Smooth muscle cell (in vitro differentiated cells): ENCODE results near the gene HLA-F. TPM values are rescaled to one million over a fixed set of nuclear protein-coding genes. Genes with fewer than 3 reads are reported as not detected.
A peak's percentile ranks its signal among the peaks of the same experiment; 100 is the strongest.

Source experiments
- DNase-seq: peaks from one replicate; lab custom pipeline; 2025; ENCODE audit not compliant: unreplicated experiment; lab: John Stamatoyannopoulos, UW
- H2AFZ ChIP-seq: fragments of 200-600 bp; sonication (generic); 2 replicates; pipeline ENCODE4 v1.6.0; 2016; ENCODE audit warnings: antibody characterized with exemption, low read depth, mild to moderate bottlenecking
- H3F3A ChIP-seq: fragments of 200-600 bp; sonication (generic); 2 replicates; pipeline ENCODE4 v1.6.0; 2017; ENCODE audit warnings: antibody characterized with exemption, low read depth
- H3K27ac ChIP-seq: fragments of 200-600 bp; sonication (generic); 2 replicates; pipeline ENCODE4 v1.5.1; 2016; ENCODE audit warnings: low read depth, mild to moderate bottlenecking
- H3K27me3 ChIP-seq: fragments of 200-600 bp; sonication (generic); 2 replicates; pipeline ENCODE4 v1.6.1; 2016; ENCODE audit warnings: low read depth, mild to moderate bottlenecking
- H3K36me3 ChIP-seq: fragments of 200-600 bp; sonication (generic); 2 replicates; pipeline ENCODE4 v1.5.1; 2016; ENCODE audit warnings: low read depth
- H3K4me1 ChIP-seq: fragments of 200-600 bp; sonication (generic); 2 replicates; pipeline ENCODE4 v1.5.1; 2016; ENCODE audit warnings: low read depth
- H3K4me2 ChIP-seq: fragments of 200-600 bp; sonication (generic); 2 replicates; pipeline ENCODE4 v1.6.0; 2016; ENCODE audit warnings: mild to moderate bottlenecking
- H3K4me3 ChIP-seq: fragments of 200-600 bp; sonication (generic); 2 replicates; pipeline ENCODE4 v1.5.1; 2016; ENCODE audit warnings: mild to moderate bottlenecking
- H3K79me2 ChIP-seq: fragments of 200-600 bp; sonication (generic); 2 replicates; pipeline ENCODE4 v1.6.0; 2016; ENCODE audit warnings: low read depth, mild to moderate bottlenecking
- H3K9ac ChIP-seq: fragments of 200-600 bp; sonication (generic); 2 replicates; pipeline ENCODE4 v1.6.0; 2016; ENCODE audit warnings: low read depth
- H3K9me3 ChIP-seq: fragments of 200-600 bp; sonication (generic); replicated peaks from 2 replicates; pipeline ENCODE4 v1.5.1; 2016; ENCODE audit warnings: low read depth
- H4K20me1 ChIP-seq: fragments of 200-600 bp; sonication (generic); 2 replicates; pipeline ENCODE4 v1.6.0; 2016; ENCODE audit warnings: low read depth
- WGBS: methylation state at CpG from one replicate; pipeline ENCODE4 v1.1.7; 2016; ENCODE audit warnings: low lambda C conversion rate; 5-methylcytosine and 5-hydroxymethylcytosine counted together
- polyA plus RNA-seq: library from polyadenylated mRNA; unstranded; fragments of >200 nt; fragmentation: Nextera tagmentation; extraction: Ambion mirVana; gene quantifications from 2 replicates; pipeline ENCODE4 v1.2.1, GENCODE V29; 2016
- total RNA-seq: library from RNA; depleted of rRNA; stranded (reverse); fragments of >200 nt; gene quantifications from 2 replicates; pipeline ENCODE4 v1.2.3, GENCODE V29; 2014
- TF ChIP-seq, protein P1 (sequence below): fragments of 200-600 bp; sonication (generic); IDR thresholded peaks from 2 replicates; pipeline ENCODE4 v1.5.1; 2017; ENCODE audit warnings: borderline replicate concordance, mild to moderate bottlenecking, antibody characterized with exemption; ENCODE audit not compliant: insufficient read depth, poor library complexity, severe bottlenecking

Gene HLA-F
- total and polyA plus RNA-seq, 2 experiments from 2014 or later, result 5.6 to 6.9 TPM

GRCh38 chr6:29678114-29678513 lies 45.1 kb upstream of the HLA-F start:
- H3K36me3 ChIP-seq, result no peaks in the 10 kb centered on the region
- H3K27me3 ChIP-seq, result no peaks in the 10 kb centered on the region
- no peak for DNase-seq
- TF ChIP-seq, protein P1, sequence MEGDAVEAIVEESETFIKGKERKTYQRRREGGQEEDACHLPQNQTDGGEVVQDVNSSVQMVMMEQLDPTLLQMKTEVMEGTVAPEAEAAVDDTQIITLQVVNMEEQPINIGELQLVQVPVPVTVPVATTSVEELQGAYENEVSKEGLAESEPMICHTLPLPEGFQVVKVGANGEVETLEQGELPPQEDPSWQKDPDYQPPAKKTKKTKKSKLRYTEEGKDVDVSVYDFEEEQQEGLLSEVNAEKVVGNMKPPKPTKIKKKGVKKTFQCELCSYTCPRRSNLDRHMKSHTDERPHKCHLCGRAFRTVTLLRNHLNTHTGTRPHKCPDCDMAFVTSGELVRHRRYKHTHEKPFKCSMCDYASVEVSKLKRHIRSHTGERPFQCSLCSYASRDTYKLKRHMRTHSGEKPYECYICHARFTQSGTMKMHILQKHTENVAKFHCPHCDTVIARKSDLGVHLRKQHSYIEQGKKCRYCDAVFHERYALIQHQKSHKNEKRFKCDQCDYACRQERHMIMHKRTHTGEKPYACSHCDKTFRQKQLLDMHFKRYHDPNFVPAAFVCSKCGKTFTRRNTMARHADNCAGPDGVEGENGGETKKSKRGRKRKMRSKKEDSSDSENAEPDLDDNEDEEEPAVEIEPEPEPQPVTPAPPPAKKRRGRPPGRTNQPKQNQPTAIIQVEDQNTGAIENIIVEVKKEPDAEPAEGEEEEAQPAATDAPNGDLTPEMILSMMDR, result no peak
- H3K4me2 ChIP-seq, result no peak overlapping the region
- no peak overlapping the region for H3K4me3 ChIP-seq
- H4K20me1 ChIP-seq, result no peaks in the 10 kb centered on the region
- no peaks in the 10 kb centered on the region for H3F3A ChIP-seq
- WGBS, result 79% methylated on average over 5 of the region's 5 CpGs
- peak overlapping the region; percentile 28 for H3K27ac ChIP-seq
- no peaks in the 10 kb centered on the region for H3K9me3 ChIP-seq
- H3K79me2 ChIP-seq, result no peaks in the 10 kb centered on the region
- H2AFZ ChIP-seq, result no peak overlapping the region
- H3K9ac ChIP-seq, result no peak overlapping the region
- no peaks in the 10 kb centered on the region for H3K4me1 ChIP-seq

GRCh38 chr6:29679962-29680361 lies 43.3 kb upstream of the HLA-F start:
- 70% methylated on average over 13 of the region's 13 CpGs for WGBS
- Histone ChIP-seq H4K20me1 (no peaks in the 10 kb centered on the region), H3K27ac (no peak overlapping the region), H3K36me3 (no peaks in the 10 kb centered on the region), H3F3A (no peaks in the 10 kb centered on the region), H2AFZ (no peak overlapping the region), H3K4me3 (no peak overlapping the region), H3K4me1 (no peaks in the 10 kb centered on the region), H3K9ac (no peak overlapping the region), H3K79me2 (no peaks in the 10 kb centered on the region), H3K9me3 (no peaks in the 10 kb centered on the region), H3K4me2 (no peak overlapping the region), H3K27me3 (no peaks in the 10 kb centered on the region)
- no peak for DNase-seq
- TF ChIP-seq, protein P1, result no peak

DNA sequence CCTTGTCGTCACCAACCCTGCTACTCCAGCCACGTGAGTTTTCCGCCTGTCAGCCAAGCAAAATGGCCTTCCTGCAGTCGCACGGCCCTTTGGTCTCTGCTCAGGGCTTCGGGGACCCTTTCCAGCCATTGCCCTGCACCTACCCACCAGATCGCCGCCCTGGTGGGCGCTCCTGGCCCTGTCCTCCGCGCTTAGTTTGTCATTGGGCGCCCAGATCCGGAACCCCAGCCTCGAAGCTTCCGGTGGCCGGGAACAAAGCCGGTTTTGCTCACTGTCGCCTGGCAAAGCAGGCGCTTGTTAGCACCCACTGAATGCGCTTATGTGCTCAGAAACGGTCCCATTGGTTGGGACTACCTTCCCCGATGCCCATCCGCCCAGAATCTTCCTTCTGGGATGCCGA lies 42.8 kb upstream of the HLA-F start:
- no peak overlapping the region for H2AFZ ChIP-seq
- H3K4me2 ChIP-seq, result no peak overlapping the region
- TF ChIP-seq, protein P1, result no peak
- H3K9me3 ChIP-seq, result no peaks in the 10 kb centered on the region
- no peak overlapping the region for H3K4me3 ChIP-seq
- no peak for DNase-seq
- H3K27ac ChIP-seq, result no peak overlapping the region
- no peak overlapping the region for H3K9ac ChIP-seq
- no peaks in the 10 kb centered on the region for H3K27me3 ChIP-seq
- H3K79me2 ChIP-seq, result no peaks in the 10 kb centered on the region
- no peaks in the 10 kb centered on the region for H4K20me1 ChIP-seq
- H3K4me1 ChIP-seq, result no peaks in the 10 kb centered on the region
- 93% methylated on average over 24 of the region's 24 CpGs for WGBS
- H3K36me3 ChIP-seq, result no peaks in the 10 kb centered on the region
- no peaks in the 10 kb centered on the region for H3F3A ChIP-seq

GRCh38 chr6:29680904-29681303 lies 42.3 kb upstream of the HLA-F start, which contains the start of gene ZFP57:
ZFP57 (minus strand) TSS chr6:29681152; CDS start chr6:29677003, 4,149 bp downstream.
- no peaks in the 10 kb centered on the region for H3K36me3 ChIP-seq
- H2AFZ ChIP-seq, result no peak within 1 kb of the TSS
- no peaks in the 10 kb centered on the region for H3K9me3 ChIP-seq
- no peaks in the 10 kb centered on the region for H3K27me3 ChIP-seq
- H3F3A ChIP-seq, result no peaks in the 10 kb centered on the region
- no peaks in the 10 kb centered on the region for H3K4me1 ChIP-seq
- no peaks in the 10 kb centered on the region for H3K79me2 ChIP-seq
- no peak within 1 kb of the TSS for H3K27ac ChIP-seq
- no peak within 1 kb of the TSS for H3K4me3 ChIP-seq
- 97% methylated on average over 24 of the region's 31 CpGs for WGBS
- H4K20me1 ChIP-seq, result no peaks in the 10 kb centered on the region
- TF ChIP-seq, protein P1, result no peak
- no peak within 1 kb of the TSS for H3K4me2 ChIP-seq
- DNase-seq, result no peak
- no peak within 1 kb of the TSS for H3K9ac ChIP-seq
